ENCODE measurements around the gene DCLK1. TPM values are rescaled to one million over a fixed set of nuclear protein-coding genes. Genes with fewer than 3 reads are reported as not detected.

The DCLK1 gene
- total and polyA plus RNA-seq, 5 donors from 2014 or later, result not detected

- no peak overlapping the region for H3K4me3 Mint-ChIP-seq
- Histone ChIP-seq H3K27me3 (ENCODE audit: control insufficient read depth, insufficient read depth, low read length) (no peaks in the 10 kb centered on the region), H3K36me3 (ENCODE audit: control insufficient read depth, insufficient read depth, low read length) (no peaks in the 10 kb centered on the region), H3K27ac (ENCODE audit: insufficient read depth, low read length, poor library complexity, severe bottlenecking) (no peak overlapping the region), H3K4me3 (ENCODE audit: low read depth, low read length) (no peak overlapping the region), H3K4me1 (ENCODE audit: control insufficient read depth, insufficient read depth, low read length, poor library complexity, severe bottlenecking) (no peaks in the 10 kb centered on the region), H3K9me3 (ENCODE audit: control insufficient read depth in 2 of 2, low read length in 2 of 2) (no peaks in the 10 kb centered on the region)
- peaks cover 0 to 4% (median 1%) of the 10 kb centered on the region in 7 donors for H3K9me3 Mint-ChIP-seq
- no peak for ATAC-seq (ENCODE audit: low read depth in 2 of 2)
- H3K27ac Mint-ChIP-seq, result no peak overlapping the region
- H3K27me3 Mint-ChIP-seq, result no peaks in the 10 kb centered on the region
- DNase-seq, result no peak
- H3K36me3 Mint-ChIP-seq, result no peaks in the 10 kb centered on the region
- no peaks in the 10 kb centered on the region for H3K4me1 Mint-ChIP-seq
Observed at GRCh38 chr13:35916146-35916545, 215.0 kb downstream of the DCLK1 start.

- Mint-ChIP-seq H3K9me3 (peaks cover 0 to 4% (median 0%) of the 10 kb centered on the region in 7 donors), H3K36me3 (no peaks in the 10 kb centered on the region), H3K27me3 (no peaks in the 10 kb centered on the region), H3K27ac (no peak overlapping the region), H3K4me1 (no peaks in the 10 kb centered on the region), H3K4me3 (no peak overlapping the region)
- Histone ChIP-seq H3K4me3 (ENCODE audit: low read depth, low read length) (no peak overlapping the region), H3K27ac (ENCODE audit: insufficient read depth, low read length, poor library complexity, severe bottlenecking) (no peak overlapping the region), H3K27me3 (ENCODE audit: control insufficient read depth, insufficient read depth, low read length) (no peaks in the 10 kb centered on the region), H3K9me3 (ENCODE audit: control insufficient read depth in 2 of 2, low read length in 2 of 2) (no peaks in the 10 kb centered on the region), H3K4me1 (ENCODE audit: control insufficient read depth, insufficient read depth, low read length, poor library complexity, severe bottlenecking) (no peaks in the 10 kb centered on the region), H3K36me3 (ENCODE audit: control insufficient read depth, insufficient read depth, low read length) (no peaks in the 10 kb centered on the region)
- DNase-seq (no peak), ATAC-seq (ENCODE audit: low read depth in 2 of 2) (no peak)
Observed at GRCh38 chr13:35914662-35915061, 216.5 kb downstream of the DCLK1 start.

GRCh38 chr13:35912841-35913240 lies 218.3 kb downstream of the DCLK1 start:
- no peaks in the 10 kb centered on the region for H3K27me3 Mint-ChIP-seq
- H3K4me1 ChIP-seq (ENCODE audit: control insufficient read depth, insufficient read depth, low read length, poor library complexity, severe bottlenecking), result no peaks in the 10 kb centered on the region
- no peaks in the 10 kb centered on the region for H3K36me3 Mint-ChIP-seq
- H3K36me3 ChIP-seq (ENCODE audit: control insufficient read depth, insufficient read depth, low read length), result no peaks in the 10 kb centered on the region
- no peak for ATAC-seq (ENCODE audit: low read depth in 2 of 2)
- no peak for DNase-seq
- H3K27me3 ChIP-seq (ENCODE audit: control insufficient read depth, insufficient read depth, low read length), result no peaks in the 10 kb centered on the region
- H3K27ac Mint-ChIP-seq, result no peak overlapping the region
- peaks cover 0 to 4% (median 0%) of the 10 kb centered on the region in 7 donors for H3K9me3 Mint-ChIP-seq
- H3K4me3 Mint-ChIP-seq, result no peak overlapping the region
- H3K4me1 Mint-ChIP-seq, result no peaks in the 10 kb centered on the region
- H3K27ac ChIP-seq (ENCODE audit: insufficient read depth, low read length, poor library complexity, severe bottlenecking), result no peak overlapping the region
- no peaks in the 10 kb centered on the region for H3K9me3 ChIP-seq (ENCODE audit: control insufficient read depth in 2 of 2, low read length in 2 of 2)
- H3K4me3 ChIP-seq (ENCODE audit: low read depth, low read length), result no peak overlapping the region

- no peaks in the 10 kb centered on the region for H3K4me1 ChIP-seq (ENCODE audit: control insufficient read depth, insufficient read depth, low read length, poor library complexity, severe bottlenecking)
- peaks cover 0 to 7% (median under 1%) of the 10 kb centered on the region in 7 donors for H3K9me3 Mint-ChIP-seq
- H3K27ac Mint-ChIP-seq, result no peak overlapping the region
- no peaks in the 10 kb centered on the region for H3K36me3 Mint-ChIP-seq
- no peaks in the 10 kb centered on the region for H3K9me3 ChIP-seq (ENCODE audit: control insufficient read depth in 2 of 2, low read length in 2 of 2)
- no peaks in the 10 kb centered on the region for H3K4me1 Mint-ChIP-seq
- H3K36me3 ChIP-seq (ENCODE audit: control insufficient read depth, insufficient read depth, low read length), result no peaks in the 10 kb centered on the region
- no peaks in the 10 kb centered on the region for H3K27me3 Mint-ChIP-seq
- no peak overlapping the region for H3K4me3 ChIP-seq (ENCODE audit: low read depth, low read length)
- no peak overlapping the region for H3K4me3 Mint-ChIP-seq
- H3K27me3 ChIP-seq (ENCODE audit: control insufficient read depth, insufficient read depth, low read length), result no peaks in the 10 kb centered on the region
- no peak for ATAC-seq (ENCODE audit: low read depth in 2 of 2)
- DNase-seq, result no peak
- H3K27ac ChIP-seq (ENCODE audit: insufficient read depth, low read length, poor library complexity, severe bottlenecking), result no peak overlapping the region
Observed at GRCh38 chr13:35909837-35910540, 221.2 kb downstream of the DCLK1 start.

GRCh38 chr13:35909091-35909490 lies 222.1 kb downstream of the DCLK1 start:
- no peak overlapping the region for H3K27ac ChIP-seq (ENCODE audit: insufficient read depth, low read length, poor library complexity, severe bottlenecking)
- Mint-ChIP-seq H3K9me3 (peaks cover 0 to 9% (median 3%) of the 10 kb centered on the region in 7 donors), H3K36me3 (no peaks in the 10 kb centered on the region), H3K4me3 (no peak overlapping the region), H3K27ac (no peak overlapping the region), H3K4me1 (no peaks in the 10 kb centered on the region), H3K27me3 (no peaks in the 10 kb centered on the region)
- H3K27me3 ChIP-seq (ENCODE audit: control insufficient read depth, insufficient read depth, low read length), result no peaks in the 10 kb centered on the region
- no peaks in the 10 kb centered on the region for H3K9me3 ChIP-seq (ENCODE audit: control insufficient read depth in 2 of 2, low read length in 2 of 2)
- H3K4me3 ChIP-seq (ENCODE audit: low read depth, low read length), result no peak overlapping the region
- no peaks in the 10 kb centered on the region for H3K36me3 ChIP-seq (ENCODE audit: control insufficient read depth, insufficient read depth, low read length)
- H3K4me1 ChIP-seq (ENCODE audit: control insufficient read depth, insufficient read depth, low read length, poor library complexity, severe bottlenecking), result no peaks in the 10 kb centered on the region
- no peak for ATAC-seq (ENCODE audit: low read depth in 2 of 2)
- no peak for DNase-seq

- Mint-ChIP-seq H3K9me3 (peaks cover 0 to 7% (median 3%) of the 10 kb centered on the region in 7 donors), H3K4me1 (no peaks in the 10 kb centered on the region), H3K27ac (no peak overlapping the region), H3K27me3 (no peaks in the 10 kb centered on the region), H3K36me3 (no peaks in the 10 kb centered on the region), H3K4me3 (no peak overlapping the region)
- Histone ChIP-seq H3K27me3 (ENCODE audit: control insufficient read depth, insufficient read depth, low read length) (no peaks in the 10 kb centered on the region), H3K9me3 (ENCODE audit: control insufficient read depth in 2 of 2, low read length in 2 of 2) (no peaks in the 10 kb centered on the region), H3K36me3 (ENCODE audit: control insufficient read depth, insufficient read depth, low read length) (no peaks in the 10 kb centered on the region), H3K4me3 (ENCODE audit: low read depth, low read length) (no peak overlapping the region), H3K27ac (ENCODE audit: insufficient read depth, low read length, poor library complexity, severe bottlenecking) (no peak overlapping the region), H3K4me1 (ENCODE audit: control insufficient read depth, insufficient read depth, low read length, poor library complexity, severe bottlenecking) (no peaks in the 10 kb centered on the region)
- ATAC-seq (ENCODE audit: low read depth in 2 of 2), result no peak
- no peak for DNase-seq
Observed at GRCh38 chr13:35908226-35908625, 223.0 kb downstream of the DCLK1 start.

- no peaks in the 10 kb centered on the region for H3K36me3 Mint-ChIP-seq
- H3K27me3 ChIP-seq (ENCODE audit: control insufficient read depth, insufficient read depth, low read length), result no peaks in the 10 kb centered on the region
- no peak for ATAC-seq (ENCODE audit: low read depth in 2 of 2)
Observed at GRCh38 chr13:35906636-35907035, 224.5 kb downstream of the DCLK1 start.

GRCh38 chr13:35903075-35903474 lies 228.1 kb downstream of the DCLK1 start:
- Mint-ChIP-seq H3K4me1 (no peaks in the 10 kb centered on the region), H3K9me3 (peaks cover 0 to 8% (median 1%) of the 10 kb centered on the region in 7 donors), H3K36me3 (no peaks in the 10 kb centered on the region), H3K4me3 (no peak overlapping the region), H3K27me3 (no peaks in the 10 kb centered on the region), H3K27ac (no peak overlapping the region)
- no peak overlapping the region for H3K4me3 ChIP-seq (ENCODE audit: low read depth, low read length)
- no peaks in the 10 kb centered on the region for H3K27me3 ChIP-seq (ENCODE audit: control insufficient read depth, insufficient read depth, low read length)
- no peak overlapping the region for H3K27ac ChIP-seq (ENCODE audit: insufficient read depth, low read length, poor library complexity, severe bottlenecking)
- no peak for DNase-seq
- H3K4me1 ChIP-seq (ENCODE audit: control insufficient read depth, insufficient read depth, low read length, poor library complexity, severe bottlenecking), result no peaks in the 10 kb centered on the region
- no peaks in the 10 kb centered on the region for H3K36me3 ChIP-seq (ENCODE audit: control insufficient read depth, insufficient read depth, low read length)
- ATAC-seq (ENCODE audit: low read depth in 2 of 2), result no peak
- no peaks in the 10 kb centered on the region for H3K9me3 ChIP-seq (ENCODE audit: control insufficient read depth in 2 of 2, low read length in 2 of 2)

More at GRCh38 chr13:35906636-35907035, 224.5 kb downstream of the DCLK1 start:
- Mint-ChIP-seq H3K27me3 (no peaks in the 10 kb centered on the region), H3K9me3 (peaks cover 0 to 7% (median 3%) of the 10 kb centered on the region in 7 donors), H3K4me3 (no peak overlapping the region), H3K27ac (no peak overlapping the region), H3K4me1 (no peaks in the 10 kb centered on the region)
- no peak overlapping the region for H3K27ac ChIP-seq (ENCODE audit: insufficient read depth, low read length, poor library complexity, severe bottlenecking)
- H3K4me1 ChIP-seq (ENCODE audit: control insufficient read depth, insufficient read depth, low read length, poor library complexity, severe bottlenecking), result no peaks in the 10 kb centered on the region
- no peaks in the 10 kb centered on the region for H3K36me3 ChIP-seq (ENCODE audit: control insufficient read depth, insufficient read depth, low read length)
- DNase-seq, result no peak
- no peak overlapping the region for H3K4me3 ChIP-seq (ENCODE audit: low read depth, low read length)
- H3K9me3 ChIP-seq (ENCODE audit: control insufficient read depth in 2 of 2, low read length in 2 of 2), result no peaks in the 10 kb centered on the region
